H9 (cell line): ENCODE measurements around the gene IQCM. TPM values are rescaled to one million over a fixed set of nuclear protein-coding genes. Genes with fewer than 3 reads are reported as not detected.

Source experiments
- DNase-seq: peaks from one replicate; pipeline ENCODE4 v3.0.0-alpha.2; 2017
- H2AFZ ChIP-seq: one replicate; pipeline ENCODE4 v1.6.1; 2013; ENCODE audit warnings: mild to moderate bottlenecking, low read length, control low read depth, moderate library complexity
- H2AK5ac ChIP-seq: 2 replicates; pipeline ENCODE4 v1.6.1; 2013; ENCODE audit warnings: low read length, control low read depth, mixed read lengths; ENCODE audit not compliant: insufficient read length
- H2BK120ac ChIP-seq: one replicate; pipeline ENCODE4 v1.6.1; 2013; ENCODE audit warnings: low read depth, mild to moderate bottlenecking, low read length, control low read depth, inconsistent platforms; ENCODE audit not compliant: poor library complexity, severe bottlenecking
- H2BK12ac ChIP-seq: 2 replicates; pipeline ENCODE4 v1.6.1; 2013; ENCODE audit warnings: low read length, control low read depth, mixed read lengths, low read depth; ENCODE audit not compliant: insufficient read length
- H2BK15ac ChIP-seq: 2 replicates; pipeline ENCODE4 v1.6.1; 2013; ENCODE audit warnings: low read depth, low read length, control low read depth
- H2BK20ac ChIP-seq: one replicate; pipeline ENCODE4 v1.6.1; 2013; ENCODE audit warnings: low read depth, mild to moderate bottlenecking, low read length, control low read depth, inconsistent platforms; ENCODE audit not compliant: poor library complexity, severe bottlenecking
- H2BK5ac ChIP-seq: 2 replicates; pipeline ENCODE4 v1.6.1; 2013; ENCODE audit warnings: low read length, control low read depth, mixed read lengths; ENCODE audit not compliant: insufficient read length
- H3K14ac ChIP-seq: 2 replicates; pipeline ENCODE4 v1.6.1; 2013; ENCODE audit warnings: low read length, control low read depth; ENCODE audit not compliant: insufficient read depth
- H3K18ac ChIP-seq: 2 replicates; pipeline ENCODE4 v1.6.1; 2013; ENCODE audit warnings: low read depth, mild to moderate bottlenecking, mixed read lengths, low read length, control low read depth; ENCODE audit not compliant: insufficient read length
- H3K23ac ChIP-seq: 2 replicates; pipeline ENCODE4 v1.6.1; 2013; ENCODE audit warnings: low read length, control low read depth, mixed read lengths, low read depth; ENCODE audit not compliant: insufficient read length
- H3K23me2 ChIP-seq: 2 replicates; pipeline ENCODE4 v1.6.1; 2013; ENCODE audit warnings: low read depth, mild to moderate bottlenecking, mixed read lengths, low read length, control low read depth; ENCODE audit not compliant: insufficient read length, poor library complexity, severe bottlenecking
- H3K27ac ChIP-seq: 2 replicates; pipeline ENCODE4 v1.5.1; 2013; ENCODE audit warnings: low read length, control low read depth, mixed read lengths, low read depth; ENCODE audit not compliant: insufficient read length
- H3K27me3 ChIP-seq: 2 replicates; pipeline ENCODE4 v1.6.1; 2013; ENCODE audit warnings: low read length, control low read depth, inconsistent platforms; ENCODE audit not compliant: insufficient read depth
- H3K4ac ChIP-seq: 2 replicates; pipeline ENCODE4 v1.6.1; 2013; ENCODE audit warnings: low read depth, mild to moderate bottlenecking, control low read depth, inconsistent platforms, low read length, moderate library complexity
- H3K4me1 ChIP-seq: 2 replicates; pipeline ENCODE4 v1.6.1; 2013; ENCODE audit warnings: low read length, control low read depth, inconsistent platforms; ENCODE audit not compliant: insufficient read depth
- H3K4me2 ChIP-seq: 2 replicates; pipeline ENCODE4 v1.6.1; 2013; ENCODE audit warnings: low read length, control low read depth, mixed read lengths; ENCODE audit not compliant: insufficient read length, insufficient read depth
- H3K56ac ChIP-seq: 2 replicates; pipeline ENCODE4 v1.6.1; 2013; ENCODE audit warnings: low read depth, mild to moderate bottlenecking, mixed read lengths, low read length, control low read depth; ENCODE audit not compliant: insufficient read length
- H3K79me1 ChIP-seq: 2 replicates; pipeline ENCODE4 v1.6.1; 2013; ENCODE audit warnings: low read depth, mild to moderate bottlenecking, moderate library complexity, low read length, control low read depth, inconsistent platforms; ENCODE audit not compliant: insufficient read depth, poor library complexity, severe bottlenecking
- H3K79me2 ChIP-seq: 2 replicates; pipeline ENCODE4 v1.6.1; 2013; ENCODE audit warnings: low read length, control low read depth, inconsistent platforms; ENCODE audit not compliant: insufficient read depth
- H3K9ac ChIP-seq: 2 replicates; pipeline ENCODE4 v1.6.1; 2013; ENCODE audit warnings: low read length, control low read depth, mixed read lengths; ENCODE audit not compliant: insufficient read length; ENCODE audit errors: extremely low read depth
- H3K9me3 ChIP-seq: one replicate; pipeline ENCODE4 v1.6.1; 2013; ENCODE audit warnings: low read depth, low read length, inconsistent platforms; ENCODE audit not compliant: control insufficient read depth
- H3T11ph ChIP-seq: one replicate; pipeline ENCODE4 v1.6.1; 2013; ENCODE audit warnings: mild to moderate bottlenecking, low read length, control low read depth, inconsistent platforms
- H4K20me1 ChIP-seq: one replicate; pipeline ENCODE4 v1.6.1; 2013; ENCODE audit not compliant: control insufficient read depth, insufficient read length, insufficient read depth
- H4K5ac ChIP-seq: 2 replicates; pipeline ENCODE4 v1.6.1; 2013; ENCODE audit warnings: low read depth, mild to moderate bottlenecking, mixed read lengths, low read length, control low read depth; ENCODE audit not compliant: insufficient read length
- H4K8ac ChIP-seq: replicated peaks from 2 replicates; pipeline ENCODE4 v1.6.1; 2013; ENCODE audit warnings: low read length, control low read depth, mixed read lengths, low read depth; ENCODE audit not compliant: insufficient read length
- H4K91ac ChIP-seq: 2 replicates; pipeline ENCODE4 v1.6.1; 2013; ENCODE audit warnings: low read depth, mild to moderate bottlenecking, moderate library complexity, mixed read lengths, low read length, control low read depth; ENCODE audit not compliant: insufficient read length
- H3K27ac Mint-ChIP-seq, 3 experiments: 2 replicates in 2 of 3; 3 replicates in 1 of 3; pipeline ENCODE4 v1.8.0; 2020 to 2021; ENCODE audit warnings: mixed read lengths in 3 of 3, mild to moderate bottlenecking in 1 of 3, moderate library complexity in 1 of 3
- H3K27me3 Mint-ChIP-seq: 2 replicates; pipeline ENCODE4 v1.8.0; 2021; ENCODE audit warnings: low read depth, mild to moderate bottlenecking, moderate library complexity, mixed read lengths
- H3K36me3 Mint-ChIP-seq, 3 experiments: 2 replicates in 2 of 3; 3 replicates in 1 of 3; pipeline ENCODE4 v1.8.0; 2020 to 2021; ENCODE audit warnings: low read depth in 3 of 3, mixed read lengths in 3 of 3; ENCODE audit not compliant: insufficient read depth in 1 of 3
- H3K4me1 Mint-ChIP-seq, 2 experiments: 2 replicates each; pipeline ENCODE4 v1.8.0; 2020; ENCODE audit warnings: mixed read lengths in 2 of 2
- H3K4me3 Mint-ChIP-seq, 2 experiments: 2 replicates in 1 of 2; 3 replicates in 1 of 2; pipeline ENCODE4 v1.8.0; 2020 to 2021; ENCODE audit warnings: mild to moderate bottlenecking in 2 of 2, mixed read lengths in 2 of 2, moderate library complexity in 1 of 2
- H3K9me3 Mint-ChIP-seq, 2 experiments: 2 replicates in 1 of 2; 3 replicates in 1 of 2; pipeline ENCODE4 v1.8.0; 2020; ENCODE audit warnings: mild to moderate bottlenecking in 2 of 2, mixed read lengths in 2 of 2, moderate library complexity in 1 of 2
- WGBS: extraction: QIAGEN DNeasy Blood & Tissue Kit; methylation state at CpG from one replicate; pipeline ENCODE4 v1.1.7; 2013; ENCODE audit warnings: missing lambda C conversion rate, low lambda C conversion rate, mixed read lengths; ENCODE audit not compliant: insufficient read length; ENCODE audit errors: extremely low coverage; 5-methylcytosine and 5-hydroxymethylcytosine counted together
- total RNA-seq: library from RNA; stranded (reverse); gene quantifications from 2 replicates; pipeline ENCODE4 v1.2.1, GENCODE V29; 2021
- TF ChIP-seq, protein P1 (sequence below): fragments of 200-600 bp; sonication (generic); conservative IDR thresholded peaks from 3 replicates; pipeline ENCODE4 v1.8.0; 2021; ENCODE audit warnings: antibody characterized with exemption, mild to moderate bottlenecking

Gene IQCM
- total RNA-seq, 1 experiment from 2014 or later = 0.15 TPM

DNA sequence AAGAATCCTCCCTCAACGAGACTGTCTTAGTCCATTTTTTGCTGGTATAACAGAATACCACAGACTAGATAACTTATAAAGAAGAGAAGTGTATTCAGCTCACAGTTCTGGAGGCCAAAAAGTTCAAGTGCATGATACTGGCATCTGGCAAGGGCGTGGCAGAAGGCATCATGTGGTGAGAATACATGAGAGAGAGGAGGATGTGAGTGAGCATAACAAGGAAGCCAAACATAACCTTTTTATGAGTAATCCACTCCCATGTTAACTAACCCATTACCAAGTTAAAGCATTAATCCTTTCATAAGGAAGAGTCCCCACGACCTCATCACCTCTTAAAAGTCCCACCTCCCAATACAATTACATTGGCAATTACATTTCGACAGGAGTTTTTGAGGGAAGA is 504.6 kb downstream of the IQCM start:
- no peak overlapping the region for H3K27ac Mint-ChIP-seq
- H3K79me1 ChIP-seq = no peaks in the 10 kb centered on the region
- no peak overlapping the region for H2AK5ac ChIP-seq
- H3K27me3 Mint-ChIP-seq = no peaks in the 10 kb centered on the region
- H3K4me2 ChIP-seq = no peak overlapping the region
- H3K18ac ChIP-seq = no peak overlapping the region
- H4K8ac ChIP-seq = no peak overlapping the region
- H2AFZ ChIP-seq = no peak overlapping the region
- H3K9ac ChIP-seq = no peak overlapping the region
- no peak overlapping the region for H3K4me3 Mint-ChIP-seq
- H3K79me2 ChIP-seq = no peaks in the 10 kb centered on the region
- no peak overlapping the region for H3T11ph ChIP-seq
- no peaks in the 10 kb centered on the region for H3K4me1 Mint-ChIP-seq
- no peaks in the 10 kb centered on the region for H3K4me1 ChIP-seq
- DNase-seq = no peak
- no peak overlapping the region for H3K27ac ChIP-seq
- no peak overlapping the region for H4K5ac ChIP-seq
- no peaks in the 10 kb centered on the region for H4K20me1 ChIP-seq
- H4K91ac ChIP-seq = no peak overlapping the region
- no peak overlapping the region for H2BK5ac ChIP-seq
- no peaks in the 10 kb centered on the region for H3K9me3 ChIP-seq
- H3K23ac ChIP-seq = no peak overlapping the region
- H3K4ac ChIP-seq = no peak overlapping the region
- no peak overlapping the region for H3K14ac ChIP-seq
- H3K56ac ChIP-seq = no peak overlapping the region
- peaks cover 0 to 7% (median 0%) of the 10 kb centered on the region in 3 experiments; a peak in 4 of 7 replicates for H3K36me3 Mint-ChIP-seq
- no CpG with 5 or more reads among the region's 4 CpGs for WGBS
- H2BK15ac ChIP-seq = no peak overlapping the region
- no peak overlapping the region for H2BK12ac ChIP-seq
- H2BK120ac ChIP-seq = no peak overlapping the region
- no peak overlapping the region for H2BK20ac ChIP-seq
- H3K9me3 Mint-ChIP-seq = peaks cover 2 to 7% of the 10 kb centered on the region in 2 experiments; a peak in 4 of 5 replicates
- TF ChIP-seq, protein P1, sequence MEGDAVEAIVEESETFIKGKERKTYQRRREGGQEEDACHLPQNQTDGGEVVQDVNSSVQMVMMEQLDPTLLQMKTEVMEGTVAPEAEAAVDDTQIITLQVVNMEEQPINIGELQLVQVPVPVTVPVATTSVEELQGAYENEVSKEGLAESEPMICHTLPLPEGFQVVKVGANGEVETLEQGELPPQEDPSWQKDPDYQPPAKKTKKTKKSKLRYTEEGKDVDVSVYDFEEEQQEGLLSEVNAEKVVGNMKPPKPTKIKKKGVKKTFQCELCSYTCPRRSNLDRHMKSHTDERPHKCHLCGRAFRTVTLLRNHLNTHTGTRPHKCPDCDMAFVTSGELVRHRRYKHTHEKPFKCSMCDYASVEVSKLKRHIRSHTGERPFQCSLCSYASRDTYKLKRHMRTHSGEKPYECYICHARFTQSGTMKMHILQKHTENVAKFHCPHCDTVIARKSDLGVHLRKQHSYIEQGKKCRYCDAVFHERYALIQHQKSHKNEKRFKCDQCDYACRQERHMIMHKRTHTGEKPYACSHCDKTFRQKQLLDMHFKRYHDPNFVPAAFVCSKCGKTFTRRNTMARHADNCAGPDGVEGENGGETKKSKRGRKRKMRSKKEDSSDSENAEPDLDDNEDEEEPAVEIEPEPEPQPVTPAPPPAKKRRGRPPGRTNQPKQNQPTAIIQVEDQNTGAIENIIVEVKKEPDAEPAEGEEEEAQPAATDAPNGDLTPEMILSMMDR = no peak
- no peaks in the 10 kb centered on the region for H3K27me3 ChIP-seq
- no peaks in the 10 kb centered on the region for H3K23me2 ChIP-seq
